ENCODE results near the gene NAPSA. TPM values are rescaled to one million over a fixed set of nuclear protein-coding genes. Genes with fewer than 3 reads are reported as not detected.

NAPSA gene
- total and polyA plus RNA-seq, 9 of the 15 experiments (the other 6 are each of a cell fraction or from before 2014, with no cell fraction given): 0.25 to 1.9 (median 0.69) TPM

- TF ChIP-seq, protein P1, sequence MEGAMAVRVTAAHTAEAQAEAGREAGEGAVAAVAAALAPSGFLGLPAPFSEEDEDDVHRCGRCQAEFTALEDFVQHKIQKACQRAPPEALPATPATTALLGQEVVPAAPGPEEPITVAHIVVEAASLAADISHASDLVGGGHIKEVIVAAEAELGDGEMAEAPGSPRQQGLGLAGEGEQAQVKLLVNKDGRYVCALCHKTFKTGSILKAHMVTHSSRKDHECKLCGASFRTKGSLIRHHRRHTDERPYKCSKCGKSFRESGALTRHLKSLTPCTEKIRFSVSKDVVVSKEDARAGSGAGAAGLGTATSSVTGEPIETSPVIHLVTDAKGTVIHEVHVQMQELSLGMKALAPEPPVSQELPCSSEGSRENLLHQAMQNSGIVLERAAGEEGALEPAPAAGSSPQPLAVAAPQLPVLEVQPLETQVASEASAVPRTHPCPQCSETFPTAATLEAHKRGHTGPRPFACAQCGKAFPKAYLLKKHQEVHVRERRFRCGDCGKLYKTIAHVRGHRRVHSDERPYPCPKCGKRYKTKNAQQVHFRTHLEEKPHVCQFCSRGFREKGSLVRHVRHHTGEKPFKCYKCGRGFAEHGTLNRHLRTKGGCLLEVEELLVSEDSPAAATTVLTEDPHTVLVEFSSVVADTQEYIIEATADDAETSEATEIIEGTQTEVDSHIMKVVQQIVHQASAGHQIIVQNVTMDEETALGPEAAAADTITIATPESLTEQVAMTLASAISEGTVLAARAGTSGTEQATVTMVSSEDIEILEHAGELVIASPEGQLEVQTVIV (CRISPR knock-in tag; IDR thresholded peaks at IDR 0.05; ENCODE audit: borderline replicate concordance): no peak
- TF ChIP-seq ZNF830 (CRISPR knock-in tag; IDR thresholded peaks at IDR 0.05) (peak; percentile 85; the same call in 1 of the 2 replicates), ZNF76 (CRISPR knock-in tag; IDR thresholded peaks at IDR 0.05; ENCODE audit: borderline replicate concordance) (no peak; the same call in 1 of the 2 replicates), E2F3 (CRISPR knock-in tag; IDR thresholded peaks at IDR 0.05) (peak; percentile 42; the same call in 1 of the 2 replicates), TAF15 (IDR thresholded peaks at IDR 0.05; ENCODE audit: low read depth, low read length) (no peak), ZNF280B (CRISPR knock-in tag; IDR thresholded peaks at IDR 0.05) (no peak), FOXP4 (CRISPR knock-in tag; IDR thresholded peaks at IDR 0.05; ENCODE audit: borderline replicate concordance) (no peak), GTF2F1 (IDR thresholded peaks at IDR 0.05; ENCODE audit: low read depth, low read length) (no peak), PRPF4 (IDR thresholded peaks at IDR 0.05; ENCODE audit: insufficient read depth, low read depth, low read length, poor library complexity, severe bottlenecking) (no peak), E2F5 (CRISPR knock-in tag; IDR thresholded peaks at IDR 0.05) (no peak), RAD51 (IDR thresholded peaks at IDR 0.05; ENCODE audit: borderline replicate concordance, low read depth) (no peak), CREB3 (tag; conservative IDR thresholded peaks at IDR 0.05; ENCODE audit: low read depth) (peak; percentile 70; the same call in 1 of the 2 replicates), HDAC1 (IDR thresholded peaks at IDR 0.05) (0 out of 4 replicates have a peak, but pooled peaks of 1 of the 2 experiments have one; percentile 48)
- TF ChIP-seq, protein P2, sequence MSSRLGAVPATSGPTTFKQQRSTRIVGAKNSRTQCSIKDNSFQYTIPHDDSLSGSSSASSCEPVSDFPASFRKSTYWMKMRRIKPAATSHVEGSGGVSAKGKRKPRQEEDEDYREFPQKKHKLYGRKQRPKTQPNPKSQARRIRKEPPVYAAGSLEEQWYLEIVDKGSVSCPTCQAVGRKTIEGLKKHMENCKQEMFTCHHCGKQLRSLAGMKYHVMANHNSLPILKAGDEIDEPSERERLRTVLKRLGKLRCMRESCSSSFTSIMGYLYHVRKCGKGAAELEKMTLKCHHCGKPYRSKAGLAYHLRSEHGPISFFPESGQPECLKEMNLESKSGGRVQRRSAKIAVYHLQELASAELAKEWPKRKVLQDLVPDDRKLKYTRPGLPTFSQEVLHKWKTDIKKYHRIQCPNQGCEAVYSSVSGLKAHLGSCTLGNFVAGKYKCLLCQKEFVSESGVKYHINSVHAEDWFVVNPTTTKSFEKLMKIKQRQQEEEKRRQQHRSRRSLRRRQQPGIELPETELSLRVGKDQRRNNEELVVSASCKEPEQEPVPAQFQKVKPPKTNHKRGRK (tag; IDR thresholded peaks at IDR 0.05): no peak
Measured at GRCh38 chr19:50358483-50359327, 6.7 kb downstream of the NAPSA start (continued).

Data from K562 (cell line).